Adrenal gland (tissue), 5 donors: Measurements from ENCODE around the gene TRAF2.

ENCODE experiments used
- CTCF ChIP-seq, 6 experiments: fragments of 450-650 bp in 4 of 6; fragments of 200-600 bp in 2 of 6; sonication (generic) in 1 of 6; IDR thresholded peaks; 1 replicate in 5 of 6; 2 replicates in 1 of 6; pipeline versions ENCODE4 v1.5.1 to v1.8.0; 2016 to 2021; ENCODE audit warnings: antibody characterized with exemption in 6 of 6, mild to moderate bottlenecking in 2 of 6, moderate library complexity in 1 of 6
- POLR2A ChIP-seq, 2 donors: fragments of 450-650 bp; IDR thresholded peaks; one replicate each; pipeline ENCODE4 v1.6.1; 2017; ENCODE audit warnings: antibody characterized with exemption in 2 of 2, mild to moderate bottlenecking in 2 of 2, moderate library complexity in 1 of 2
- donor health status: DM: no; HTN: no; CAD: no.

GRCh38 chr9:136953771-136954269 is 67.5 kb downstream of the TRAF2 start:
- TF ChIP-seq CTCF (IDR thresholded peaks at IDR 0.05) (no peak), POLR2A (IDR thresholded peaks at IDR 0.05) (no peak)
